Thyroid gland (tissue), 4 donors: ENCODE measurements around the gene TBR1. TPM values are rescaled to one million over a fixed set of nuclear protein-coding genes. Genes with fewer than 3 reads are reported as not detected.

Experiments used
- DNase-seq, 2 donors: peaks; one replicate each; pipeline ENCODE4 v3.0.0-alpha.2; 2019
- H3K27ac ChIP-seq, 3 donors: fragments of 200-600 bp; sonication (generic); 1 replicate in 2 of 3; 2 replicates in 1 of 3; pipeline ENCODE4 v1.5.1; 2016 to 2019; ENCODE audit warnings: mild to moderate bottlenecking in 1 of 3, moderate library complexity in 1 of 3
- H3K27me3 ChIP-seq: fragments of 200-600 bp; sonication (generic); one replicate; pipeline ENCODE4 v1.5.1; 2019
- H3K36me3 ChIP-seq, 2 donors: fragments of 200-600 bp; sonication (generic); one replicate each; pipeline ENCODE4 v1.5.1; 2016 to 2019
- H3K4me1 ChIP-seq, 2 donors: fragments of 200-600 bp; sonication (generic); one replicate each; pipeline ENCODE4 v1.5.1; 2017 to 2019
- H3K4me3 ChIP-seq, 3 donors: fragments of 200-600 bp; sonication (generic); replicated peaks in 1 of 3; 1 replicate in 2 of 3; 2 replicates in 1 of 3; pipeline ENCODE4 v1.5.1; 2016; ENCODE audit warnings: mild to moderate bottlenecking in 1 of 3
- H3K9me3 ChIP-seq: fragments of 200-600 bp; sonication (generic); one replicate; pipeline ENCODE4 v1.5.1; 2017
- CTCF ChIP-seq, 6 experiments: fragments of 200-600 bp in 3 of 6; fragments of 450-650 bp in 3 of 6; sonication (generic) in 3 of 6; IDR thresholded peaks; one replicate each; pipeline ENCODE4 v1.5.1; 2016 to 2019; ENCODE audit warnings: antibody characterized with exemption in 6 of 6, mild to moderate bottlenecking in 2 of 6, inconsistent platforms in 1 of 6, moderate library complexity in 1 of 6
- POLR2A ChIP-seq, 2 donors: fragments of 450-650 bp; IDR thresholded peaks; one replicate each; pipeline ENCODE4 v1.6.1; 2017; ENCODE audit warnings: antibody characterized with exemption in 2 of 2, mild to moderate bottlenecking in 2 of 2, moderate library complexity in 1 of 2
- WGBS, 2 donors: methylation state at CpG; one replicate each; pipeline ENCODE4 v1.1.5; 2017; 5-methylcytosine and 5-hydroxymethylcytosine counted together
- intact Hi-C: fragments of 100-400 bp; cut with DNase I; formaldehyde crosslinking; loops from one replicate; pipeline ENCODE4 v1.15.1; 2023
- total RNA-seq, 4 donors: library from RNA; depleted of rRNA; stranded (reverse); fragments of >200 nt; gene quantifications; one replicate each; pipeline ENCODE4 v1.2.3, GENCODE V29; 2016

The TBR1 gene
- total RNA-seq, 4 donors from 2014 or later = 0.11 TPM; not detected in 3

GRCh38 chr2:161424891-161425727 lies 9.0 kb downstream of the TBR1 start:
- peaks cover 4 to 18% of the 10 kb centered on the region in 2 donors for H3K4me1 ChIP-seq
- H3K4me3 ChIP-seq = no peak overlapping the region
- no peaks in the 10 kb centered on the region for H3K9me3 ChIP-seq
- no peak for TF ChIP-seq CTCF (IDR thresholded peaks at IDR 0.05)
- TF ChIP-seq POLR2A (IDR thresholded peaks at IDR 0.05) = no peak
- no peak overlapping the region for H3K27ac ChIP-seq
- intact Hi-C loops = loop anchor here (10.0 kb wide), 1 partner anchor 90 kb away; no protein-coding TSS in a partner anchor
- no peak for DNase-seq
- 21 to 25% methylated on average over 4 of the region's 4 CpGs for WGBS, 2 donors
- H3K36me3 ChIP-seq = no peaks in the 10 kb centered on the region
- peaks cover 74% of the 10 kb centered on the region for H3K27me3 ChIP-seq

GRCh38 chr2:161425728-161426454 lies 9.8 kb downstream of the TBR1 start:
- H3K9me3 ChIP-seq = no peaks in the 10 kb centered on the region
- intact Hi-C loops = loop anchor here (10.0 kb wide), 1 partner anchor 91 kb away; no protein-coding TSS in a partner anchor
- H3K36me3 ChIP-seq = no peaks in the 10 kb centered on the region
- 34 to 40% methylated on average over 17 of the region's 17 CpGs for WGBS, 2 donors
- no peak overlapping the region for H3K4me3 ChIP-seq
- DNase-seq = no peak
- H3K4me1 ChIP-seq = peaks cover 4 to 18% of the 10 kb centered on the region in 2 donors
- no peak for TF ChIP-seq CTCF (IDR thresholded peaks at IDR 0.05)
- no peak for TF ChIP-seq POLR2A (IDR thresholded peaks at IDR 0.05)
- no peak overlapping the region for H3K27ac ChIP-seq
- H3K27me3 ChIP-seq = peaks cover 69% of the 10 kb centered on the region

- Histone ChIP-seq H3K9me3 (no peaks in the 10 kb centered on the region), H3K27ac (no peak overlapping the region), H3K4me3 (no peak overlapping the region), H3K36me3 (no peaks in the 10 kb centered on the region), H3K27me3 (peaks cover 63% of the 10 kb centered on the region), H3K4me1 (peaks cover 4 to 18% of the 10 kb centered on the region in 2 donors)
- DNase-seq = no peak
- 17 to 19% methylated on average over 13 of the region's 13 CpGs for WGBS, 2 donors
- intact Hi-C loops = loop anchor here (10.0 kb wide), 1 partner anchor 92 kb away; no protein-coding TSS in a partner anchor
- TF ChIP-seq POLR2A (IDR thresholded peaks at IDR 0.05) (no peak), CTCF (IDR thresholded peaks at IDR 0.05) (peak in 1 of 6 experiments; percentile 39)
These were observed 10.4 kb downstream of the TBR1 start for GRCh38 chr2:161426455-161426921.

GRCh38 chr2:161426922-161427663 lies 11.0 kb downstream of the TBR1 start:
- Histone ChIP-seq H3K4me3 (no peak overlapping the region), H3K4me1 (peaks cover 4 to 18% of the 10 kb centered on the region in 2 donors), H3K9me3 (no peaks in the 10 kb centered on the region), H3K27ac (no peak overlapping the region), H3K27me3 (peaks cover 62% of the 10 kb centered on the region), H3K36me3 (no peaks in the 10 kb centered on the region)
- no peak for TF ChIP-seq POLR2A (IDR thresholded peaks at IDR 0.05)
- no peak for TF ChIP-seq CTCF (IDR thresholded peaks at IDR 0.05)
- DNase-seq = peak in 1 of 2 donors; percentile 20
- intact Hi-C loops = loop anchor here (10.0 kb wide), 1 partner anchor 92 kb away; no protein-coding TSS in a partner anchor
- 6 to 9% methylated on average over 29 to 37 of the region's 54 CpGs for WGBS, 2 donors
